Loucy (cell line): ENCODE results near the gene IGF2R.

Experiments used
- EZH2phosphoT487 ChIP-seq: fragments of 200-600 bp; IDR thresholded peaks from 2 replicates; pipeline ENCODE4 v1.6.1; 2018; ENCODE audit warnings: antibody characterized with exemption, mild to moderate bottlenecking, moderate library complexity, borderline replicate concordance
- TF ChIP-seq, protein P1 (sequence below): fragments of 200-600 bp; sonication (generic); conservative IDR thresholded peaks from 2 replicates; pipeline ENCODE4 v1.5.1; 2014; ENCODE audit warnings: mild to moderate bottlenecking, antibody characterized with exemption, low read length

DNA sequence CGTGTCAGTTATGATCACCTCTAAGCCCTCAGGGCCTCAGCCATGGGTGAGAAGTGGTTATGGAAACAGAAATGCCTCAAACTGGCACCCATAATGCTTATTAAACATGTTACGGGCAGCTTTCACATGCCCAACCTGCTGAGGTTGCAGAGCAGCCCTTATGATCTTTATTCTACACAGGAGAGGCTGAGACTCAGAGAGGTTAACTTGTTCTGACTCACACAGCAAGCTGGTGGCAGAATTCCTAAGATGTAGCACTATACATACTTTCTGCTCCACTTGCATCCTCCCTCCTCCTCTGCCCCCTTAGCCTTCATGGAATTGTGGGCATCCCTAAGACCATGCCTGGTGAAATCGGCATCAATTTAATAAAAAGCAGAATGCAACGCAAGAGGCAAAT is 34.7 kb upstream of the IGF2R start:
- TF ChIP-seq, protein P1, sequence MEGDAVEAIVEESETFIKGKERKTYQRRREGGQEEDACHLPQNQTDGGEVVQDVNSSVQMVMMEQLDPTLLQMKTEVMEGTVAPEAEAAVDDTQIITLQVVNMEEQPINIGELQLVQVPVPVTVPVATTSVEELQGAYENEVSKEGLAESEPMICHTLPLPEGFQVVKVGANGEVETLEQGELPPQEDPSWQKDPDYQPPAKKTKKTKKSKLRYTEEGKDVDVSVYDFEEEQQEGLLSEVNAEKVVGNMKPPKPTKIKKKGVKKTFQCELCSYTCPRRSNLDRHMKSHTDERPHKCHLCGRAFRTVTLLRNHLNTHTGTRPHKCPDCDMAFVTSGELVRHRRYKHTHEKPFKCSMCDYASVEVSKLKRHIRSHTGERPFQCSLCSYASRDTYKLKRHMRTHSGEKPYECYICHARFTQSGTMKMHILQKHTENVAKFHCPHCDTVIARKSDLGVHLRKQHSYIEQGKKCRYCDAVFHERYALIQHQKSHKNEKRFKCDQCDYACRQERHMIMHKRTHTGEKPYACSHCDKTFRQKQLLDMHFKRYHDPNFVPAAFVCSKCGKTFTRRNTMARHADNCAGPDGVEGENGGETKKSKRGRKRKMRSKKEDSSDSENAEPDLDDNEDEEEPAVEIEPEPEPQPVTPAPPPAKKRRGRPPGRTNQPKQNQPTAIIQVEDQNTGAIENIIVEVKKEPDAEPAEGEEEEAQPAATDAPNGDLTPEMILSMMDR: no peak
- TF ChIP-seq EZH2phosphoT487: no peak
